Measurements from ENCODE around the gene PAQR5.

DNA sequence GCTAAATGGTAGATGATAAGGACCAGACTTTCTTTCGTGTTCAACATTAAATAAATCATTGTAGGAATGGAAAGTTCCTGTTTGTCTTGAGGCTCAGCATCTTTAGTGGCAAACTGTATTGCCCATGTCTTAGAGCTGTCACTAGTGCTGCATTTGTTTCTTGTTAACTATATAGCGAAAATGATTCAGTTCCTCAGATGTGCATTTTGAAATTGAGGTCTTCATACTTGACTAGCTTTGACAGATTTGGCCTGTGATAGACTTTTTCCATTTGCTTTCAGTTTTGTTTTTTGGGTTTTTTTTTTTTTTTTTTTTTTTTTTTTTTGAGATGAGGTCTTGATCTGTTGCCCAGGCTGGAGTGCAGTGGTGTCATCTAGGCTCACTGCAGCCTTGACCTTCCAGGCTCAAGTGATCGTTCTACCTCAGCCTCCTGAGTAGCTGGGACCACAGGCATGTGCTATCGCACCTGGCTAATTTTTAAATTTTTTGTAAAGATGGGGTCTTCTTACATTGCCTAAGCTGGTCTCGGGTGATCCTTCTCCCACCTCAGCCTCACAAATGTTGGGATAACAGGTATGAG, 144.4 kb downstream of the PAQR5 start:
- TF ChIP-seq POLR2AphosphoS5 (IDR thresholded peaks at IDR 0.05) (no peak), EP300 (IDR thresholded peaks at IDR 0.05) (no peak), POLR2A (IDR thresholded peaks at IDR 0.05) (no peak)

Measured in sigmoid colon (tissue), 4 donors.